GM20000 (cell line): Measurements from ENCODE around the gene BACH2.

Experiments used
- DNase-seq: peaks from one replicate; pipeline ENCODE4 v3.0.0; 2012; ENCODE audit warnings: low spot score
- CTCF ChIP-seq: IDR thresholded peaks from 2 replicates; pipeline ENCODE4 v1.5.1; 2012; ENCODE audit warnings: mild to moderate bottlenecking, control low read depth; ENCODE audit errors: extremely low read depth, missing control alignments

Gene BACH2

GRCh38 chr6:89950879-89951391 is 345.7 kb downstream of the BACH2 start:
- DNase-seq: no peak
- no peak for TF ChIP-seq CTCF

- TF ChIP-seq CTCF: no peak
Measured at GRCh38 chr6:89950446-89950845, 346.2 kb downstream of the BACH2 start.

GRCh38 chr6:89948876-89949275 is 347.8 kb downstream of the BACH2 start:
- no peak for TF ChIP-seq CTCF
- no peak for DNase-seq

More at GRCh38 chr6:89950446-89950845, 346.2 kb downstream of the BACH2 start:
- DNase-seq: no peak

- TF ChIP-seq CTCF: peak; percentile 14
- DNase-seq: no peak
Measured at GRCh38 chr6:89944826-89945407, 351.7 kb downstream of the BACH2 start.

- DNase-seq: no peak
- TF ChIP-seq CTCF: no peak
Measured at GRCh38 chr6:89944181-89944755, 352.4 kb downstream of the BACH2 start.

- DNase-seq: no peak
- no peak for TF ChIP-seq CTCF
Measured at GRCh38 chr6:89942601-89943000, 354.0 kb downstream of the BACH2 start.

DNA sequence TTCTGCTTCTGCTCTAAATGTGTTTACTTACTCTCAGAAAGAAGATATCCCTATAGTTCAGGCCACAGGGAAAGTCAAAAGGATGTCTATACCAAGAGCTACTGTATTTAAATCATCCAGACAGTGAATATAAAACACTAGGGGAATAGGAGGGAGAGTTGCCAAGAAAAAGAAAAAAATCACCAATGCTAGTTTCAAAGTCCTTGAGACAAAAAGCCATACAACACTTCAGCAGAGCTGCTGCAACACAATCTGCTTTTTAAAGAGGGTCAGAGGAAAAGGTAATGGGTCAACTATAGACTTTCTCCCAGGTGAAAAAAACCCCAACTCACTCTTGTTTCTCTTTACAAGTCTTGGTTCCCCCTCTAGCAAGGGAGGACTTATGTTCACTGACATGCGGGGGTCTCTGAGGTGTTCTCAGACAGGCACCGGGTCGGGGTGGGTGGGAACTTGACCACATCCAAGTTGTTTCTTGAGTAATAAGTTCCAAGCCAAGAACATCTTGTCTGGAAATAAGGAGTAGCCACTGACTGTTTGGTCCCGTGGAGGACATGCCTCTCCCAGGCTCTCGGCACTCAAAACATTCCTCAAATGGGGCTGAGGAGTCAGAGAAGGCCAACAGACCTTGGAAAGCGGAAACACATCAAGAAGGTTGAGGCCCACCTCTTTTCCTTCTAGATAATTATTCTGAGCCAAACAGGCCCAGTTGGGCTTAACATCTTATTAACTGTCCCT is 354.7 kb downstream of the BACH2 start:
- no peak for DNase-seq
- no peak for TF ChIP-seq CTCF
